Natural killer cell (primary cell): ENCODE data around the gene LDB2. TPM values are rescaled to one million over a fixed set of nuclear protein-coding genes. Genes with fewer than 3 reads are reported as not detected.

Experiments
- ATAC-seq, 3 donors: fragments of 150-1000 bp in 2 of 3; fragments of 200-7000 bp in 1 of 3; cut with Tn5 transposase; 1 replicate in 1 of 3; 2 replicates in 2 of 3; pipeline ENCODE4 v1.10.0; 2021; ENCODE audit warnings: mild to moderate bottlenecking in 2 of 3, moderate library complexity in 2 of 3
- DNase-seq, 2 donors: peaks; one replicate each; pipeline versions ENCODE4 v3.0.0 to v3.0.0-alpha.2; 2013 to 2021; ENCODE audit warnings: mixed read lengths in 1 of 2
- H3K27ac ChIP-seq: one replicate; pipeline ENCODE4 v1.5.1; 2013; ENCODE audit warnings: mild to moderate bottlenecking, low read length
- H3K27me3 ChIP-seq: one replicate; pipeline ENCODE4 v1.6.1; 2013; ENCODE audit warnings: low read length; ENCODE audit not compliant: control insufficient read depth, insufficient read depth
- H3K36me3 ChIP-seq: one replicate; pipeline ENCODE4 v1.6.1; 2013; ENCODE audit warnings: low read length; ENCODE audit not compliant: control insufficient read depth, insufficient read depth
- H3K4me1 ChIP-seq: one replicate; pipeline ENCODE4 v1.6.1; 2013; ENCODE audit warnings: low read length; ENCODE audit not compliant: control insufficient read depth, insufficient read depth
- H3K4me3 ChIP-seq: one replicate; pipeline ENCODE4 v1.5.1; 2013; ENCODE audit warnings: low read length
- H3K9me3 ChIP-seq: one replicate; pipeline ENCODE4 v1.6.1; 2013; ENCODE audit warnings: low read length; ENCODE audit not compliant: control insufficient read depth, insufficient read depth
- H3K27ac Mint-ChIP-seq, 2 donors: one replicate each; pipeline ENCODE4 v1.8.0; 2022; ENCODE audit warnings: mild to moderate bottlenecking in 2 of 2, mixed read lengths in 2 of 2, moderate library complexity in 1 of 2
- H3K27me3 Mint-ChIP-seq, 2 donors: one replicate each; pipeline ENCODE4 v1.8.0; 2022; ENCODE audit warnings: low read depth in 2 of 2, mixed read lengths in 2 of 2
- H3K36me3 Mint-ChIP-seq: one replicate; pipeline ENCODE4 v1.8.0; 2022; ENCODE audit warnings: mixed read lengths
- H3K4me1 Mint-ChIP-seq, 2 donors: one replicate each; pipeline ENCODE4 v1.8.0; 2022; ENCODE audit warnings: mixed read lengths in 2 of 2
- H3K4me3 Mint-ChIP-seq: one replicate; pipeline ENCODE4 v1.8.0; 2022; ENCODE audit warnings: mild to moderate bottlenecking, moderate library complexity, mixed read lengths
- H3K9me3 Mint-ChIP-seq, 2 donors: one replicate each; pipeline ENCODE4 v1.8.0; 2022; ENCODE audit warnings: mixed read lengths in 2 of 2
- WGBS: methylation state at CpG from one replicate; pipeline ENCODE4 v1.1.7; 2013; ENCODE audit warnings: missing lambda C conversion rate; ENCODE audit not compliant: insufficient coverage; 5-methylcytosine and 5-hydroxymethylcytosine counted together
- intact Hi-C: fragments of 100-400 bp; cut with micrococcal nuclease; formaldehyde crosslinking; loops from one replicate; pipeline ENCODE4 v1.14.2; 2022
- total RNA-seq, 4 donors: library from RNA; stranded (reverse); fragments of 120-200 nt in 1 of 4; gene quantifications; one replicate each; pipeline versions ENCODE4 v1.2.3 to v1.2.4, GENCODE V29; 2013 to 2022
- TF ChIP-seq, protein P1 (sequence below): fragments of 200-600 bp; IDR thresholded peaks from one replicate; pipeline ENCODE4 v1.8.0; 2022; ENCODE audit warnings: antibody characterized with exemption

The LDB2 gene
- total RNA-seq, 3 donors from 2014 or later (not counting 1 experiment from before 2014, with no cell fraction given): 8.2 to 14.2 (median 13.6) TPM

DNA sequence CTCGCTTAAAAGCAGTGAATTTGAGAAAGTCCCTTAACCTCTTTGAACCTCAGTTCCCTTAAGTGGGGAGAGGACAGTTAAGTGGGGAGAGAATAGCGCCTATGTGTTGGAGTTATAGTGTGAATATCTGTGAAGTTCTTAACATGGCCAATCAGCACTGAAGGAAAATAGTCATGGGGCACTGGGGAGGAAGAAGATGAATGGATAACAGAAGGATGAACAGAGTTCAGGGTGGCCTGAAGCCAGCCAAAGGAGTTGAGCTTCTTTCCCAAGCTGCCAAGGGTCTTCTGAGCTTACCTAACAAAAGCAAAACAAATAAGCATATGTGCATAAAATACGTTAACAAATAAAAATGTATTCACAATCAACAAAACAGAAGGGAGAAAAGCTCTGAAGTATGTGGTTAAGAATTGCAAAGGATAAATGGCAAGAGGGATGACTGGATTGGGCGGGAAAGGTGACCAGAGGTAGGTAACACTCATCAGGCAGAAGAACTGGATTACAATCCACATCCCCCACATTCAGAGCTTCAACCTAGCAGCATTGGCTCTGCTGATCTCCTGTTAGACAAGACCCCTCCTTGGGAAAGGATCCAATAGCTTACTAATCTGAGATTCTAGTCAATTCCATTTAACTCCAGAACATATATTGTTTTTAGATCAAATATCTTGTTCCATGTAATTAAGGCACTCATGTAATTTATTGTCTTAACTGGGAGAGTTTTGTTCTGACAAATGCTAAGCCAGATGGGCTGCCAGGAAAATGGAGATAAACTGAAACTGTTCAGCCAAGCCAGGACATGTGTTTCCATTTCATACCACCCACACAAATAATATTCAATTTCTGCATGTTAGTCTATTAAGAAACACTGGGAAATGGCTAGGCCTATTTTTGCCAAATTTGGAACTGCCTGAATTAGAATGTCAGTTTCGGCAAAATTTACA, 221.2 kb downstream of the LDB2 start:
- H3K4me3 ChIP-seq: no peak overlapping the region
- 85% methylated on average over 4 of the region's 5 CpGs for WGBS
- no peak overlapping the region for H3K27ac ChIP-seq
- Mint-ChIP-seq H3K4me1 (no peaks in the 10 kb centered on the region), H3K27me3 (no peaks in the 10 kb centered on the region), H3K4me3 (no peak overlapping the region), H3K9me3 (no peaks in the 10 kb centered on the region), H3K27ac (no peak overlapping the region), H3K36me3 (no peaks in the 10 kb centered on the region)
- intact Hi-C loops: no loop called here
- no peak for ATAC-seq
- H3K4me1 ChIP-seq: no peaks in the 10 kb centered on the region
- no peaks in the 10 kb centered on the region for H3K9me3 ChIP-seq
- TF ChIP-seq, protein P1, sequence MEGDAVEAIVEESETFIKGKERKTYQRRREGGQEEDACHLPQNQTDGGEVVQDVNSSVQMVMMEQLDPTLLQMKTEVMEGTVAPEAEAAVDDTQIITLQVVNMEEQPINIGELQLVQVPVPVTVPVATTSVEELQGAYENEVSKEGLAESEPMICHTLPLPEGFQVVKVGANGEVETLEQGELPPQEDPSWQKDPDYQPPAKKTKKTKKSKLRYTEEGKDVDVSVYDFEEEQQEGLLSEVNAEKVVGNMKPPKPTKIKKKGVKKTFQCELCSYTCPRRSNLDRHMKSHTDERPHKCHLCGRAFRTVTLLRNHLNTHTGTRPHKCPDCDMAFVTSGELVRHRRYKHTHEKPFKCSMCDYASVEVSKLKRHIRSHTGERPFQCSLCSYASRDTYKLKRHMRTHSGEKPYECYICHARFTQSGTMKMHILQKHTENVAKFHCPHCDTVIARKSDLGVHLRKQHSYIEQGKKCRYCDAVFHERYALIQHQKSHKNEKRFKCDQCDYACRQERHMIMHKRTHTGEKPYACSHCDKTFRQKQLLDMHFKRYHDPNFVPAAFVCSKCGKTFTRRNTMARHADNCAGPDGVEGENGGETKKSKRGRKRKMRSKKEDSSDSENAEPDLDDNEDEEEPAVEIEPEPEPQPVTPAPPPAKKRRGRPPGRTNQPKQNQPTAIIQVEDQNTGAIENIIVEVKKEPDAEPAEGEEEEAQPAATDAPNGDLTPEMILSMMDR: no peak
- no peaks in the 10 kb centered on the region for H3K36me3 ChIP-seq
- no peaks in the 10 kb centered on the region for H3K27me3 ChIP-seq
- DNase-seq: no peak

DNA sequence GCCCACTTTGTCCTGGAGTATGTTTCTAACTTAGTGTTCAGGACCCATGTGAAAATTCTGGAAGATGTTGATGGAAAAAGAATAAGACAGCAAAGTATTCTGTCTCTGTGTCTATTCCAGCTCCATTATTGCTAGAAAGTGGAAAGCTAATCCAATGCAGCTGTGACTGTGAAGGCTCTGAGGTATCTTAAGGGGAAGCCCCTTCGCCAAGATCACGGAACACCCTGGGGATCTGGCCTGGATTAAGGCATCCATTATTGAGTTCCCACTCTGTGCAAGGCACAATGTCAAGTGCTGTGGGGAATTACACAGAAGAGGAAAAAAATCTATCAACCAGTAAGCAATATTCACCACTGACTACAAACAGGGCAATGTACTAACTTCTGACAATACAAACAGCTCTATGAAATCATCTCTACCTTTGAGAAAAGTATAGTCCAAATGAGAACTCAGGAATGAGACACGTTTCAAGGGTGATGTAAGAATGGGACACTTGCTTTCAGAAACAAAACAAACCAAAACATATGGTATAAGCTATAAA, 222.1 kb downstream of the LDB2 start:
- no peaks in the 10 kb centered on the region for H3K27me3 Mint-ChIP-seq
- H3K4me3 Mint-ChIP-seq: no peak overlapping the region
- H3K4me1 Mint-ChIP-seq: no peaks in the 10 kb centered on the region
- H3K9me3 Mint-ChIP-seq: no peaks in the 10 kb centered on the region
- ATAC-seq (no peak), DNase-seq (no peak)
- no peak overlapping the region for H3K27ac Mint-ChIP-seq
- 97% methylated on average over 2 of the region's 3 CpGs for WGBS
- H3K4me3 ChIP-seq: no peak overlapping the region
- H3K36me3 ChIP-seq: no peaks in the 10 kb centered on the region
- TF ChIP-seq, protein P1: no peak
- intact Hi-C loops: no loop called here
- no peaks in the 10 kb centered on the region for H3K4me1 ChIP-seq
- no peaks in the 10 kb centered on the region for H3K27me3 ChIP-seq
- no peak overlapping the region for H3K27ac ChIP-seq
- no peaks in the 10 kb centered on the region for H3K36me3 Mint-ChIP-seq
- no peaks in the 10 kb centered on the region for H3K9me3 ChIP-seq

DNA sequence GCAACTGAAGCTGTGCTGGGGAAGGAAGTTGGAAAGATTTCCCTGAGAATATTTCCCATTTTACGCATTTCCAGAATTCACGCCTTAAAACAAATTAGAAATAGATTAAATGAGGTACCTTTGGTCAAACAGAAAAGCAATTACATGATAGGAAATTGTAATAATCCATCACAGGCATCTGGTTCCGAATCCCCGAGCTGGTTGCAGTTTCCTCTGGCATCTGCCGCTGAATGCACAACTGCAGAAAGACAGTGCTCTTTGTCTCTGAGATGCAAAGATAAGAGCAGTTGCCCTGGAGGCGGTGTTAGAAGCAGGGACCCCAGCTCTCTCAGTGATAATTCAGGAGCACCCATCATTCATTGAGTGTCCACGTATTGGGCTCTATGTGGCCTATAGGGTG, 224.4 kb downstream of the LDB2 start:
- no peak for DNase-seq
- H3K36me3 ChIP-seq: no peaks in the 10 kb centered on the region
- WGBS: 81% methylated on average over 7 of the region's 7 CpGs
- intact Hi-C loops: no loop called here
- Mint-ChIP-seq H3K27me3 (no peaks in the 10 kb centered on the region), H3K4me3 (no peak overlapping the region), H3K36me3 (no peaks in the 10 kb centered on the region), H3K4me1 (no peaks in the 10 kb centered on the region), H3K27ac (no peak overlapping the region), H3K9me3 (no peaks in the 10 kb centered on the region)
- H3K27me3 ChIP-seq: no peaks in the 10 kb centered on the region
- H3K9me3 ChIP-seq: no peaks in the 10 kb centered on the region
- ATAC-seq: no peak
- TF ChIP-seq, protein P1: no peak
- H3K4me3 ChIP-seq: no peak overlapping the region
- no peaks in the 10 kb centered on the region for H3K4me1 ChIP-seq
- H3K27ac ChIP-seq: no peak overlapping the region
